T-helper 1 cell treated with Interleukin-12 subunit alpha and Interleukin-12 subunit beta and Interleukin-4 antibody, amounts not matched to agents 30 ng/mL and 1 ng/mL, for 36 hours (primary cell): ENCODE data around the gene IFI30. TPM values are rescaled to one million over a fixed set of nuclear protein-coding genes. Genes with fewer than 3 reads are reported as not detected.

Source experiments
- intact Hi-C: fragments of 100-400 bp; cut with micrococcal nuclease; formaldehyde crosslinking; loops from one replicate; pipeline ENCODE4 v1.15.1; 2024
- total RNA-seq: library from RNA; stranded (reverse); gene quantifications from 2 replicates; pipeline ENCODE4 v1.2.3, GENCODE V29; 2022

The IFI30 gene
- total RNA-seq, 1 donor from 2014 or later = 143 TPM

DNA sequence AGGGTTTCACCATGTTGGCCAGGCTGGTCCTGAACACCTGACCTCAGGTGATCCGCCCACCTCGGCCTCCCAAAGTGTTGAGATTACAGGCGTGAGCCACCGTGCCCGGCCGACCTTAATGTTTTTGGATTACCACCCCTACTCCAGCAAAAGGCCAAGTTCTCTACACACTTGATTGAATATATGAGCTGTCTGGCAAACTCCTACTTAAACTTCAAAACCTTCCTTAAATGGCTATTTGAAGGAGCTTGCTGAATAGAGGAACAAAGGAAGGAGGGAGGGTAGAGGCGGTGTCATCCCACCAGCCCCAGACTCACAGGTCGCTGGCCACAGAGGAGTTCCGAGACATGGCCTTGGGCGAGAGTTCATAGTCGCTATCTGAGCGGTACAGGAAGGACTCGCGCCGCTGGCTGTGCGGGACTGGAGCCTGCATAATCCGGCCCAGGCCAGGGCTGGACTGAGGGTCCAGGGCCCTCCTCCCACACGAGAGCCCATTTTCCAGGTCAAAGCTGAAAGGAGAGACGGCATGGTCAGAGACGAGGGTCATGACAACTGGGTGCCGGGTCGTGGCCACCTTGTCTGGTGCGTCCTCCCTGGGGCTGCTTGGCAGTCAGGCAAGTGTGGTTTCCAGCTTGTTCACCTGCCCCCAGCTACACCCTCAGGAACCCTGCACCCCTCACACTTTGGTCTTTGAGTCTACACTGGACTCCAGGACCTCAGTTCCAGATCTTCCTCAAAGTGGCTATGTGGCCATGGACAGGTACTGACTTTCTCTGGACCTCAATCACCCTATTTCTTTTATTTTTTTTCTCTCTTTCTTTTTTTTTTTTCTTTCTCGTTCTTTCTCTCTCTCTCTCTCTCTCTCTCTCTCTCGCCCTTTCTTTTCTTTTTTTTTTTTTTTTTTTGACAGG, 48.5 kb downstream of the IFI30 start:
- intact Hi-C loops = no loop called here

DNA sequence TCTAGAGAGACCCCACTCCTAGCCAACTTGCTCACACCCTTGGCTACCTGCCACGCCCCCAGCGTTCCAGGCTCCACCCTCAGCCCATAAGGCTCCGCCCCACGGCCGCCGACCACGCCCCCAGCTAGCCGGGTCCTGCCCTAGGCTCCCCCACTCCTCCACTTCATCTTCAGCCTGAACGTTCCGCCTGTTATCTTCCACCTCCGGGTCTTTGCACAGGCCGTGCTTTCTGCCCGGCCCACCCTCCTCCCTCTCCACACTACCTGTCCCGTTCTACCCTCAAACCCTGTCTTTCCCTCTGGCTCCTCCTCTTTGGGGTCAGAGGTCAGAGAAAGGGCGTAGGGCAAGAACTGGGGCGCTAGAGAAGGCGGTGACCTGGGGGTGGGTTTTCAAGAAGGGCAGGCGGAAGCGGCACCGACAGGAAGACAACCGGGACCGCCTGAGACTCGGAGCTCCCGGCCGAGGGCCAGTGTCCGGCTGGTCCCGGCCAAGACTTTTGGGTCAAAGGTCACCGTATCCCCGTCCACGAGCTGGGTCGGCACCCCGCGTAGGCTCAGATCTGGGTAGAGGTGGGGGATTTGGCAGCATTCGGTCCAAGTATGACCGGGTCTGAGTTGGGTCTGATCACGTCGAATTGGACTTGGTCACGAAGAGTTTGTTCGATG, 50.4 kb downstream of the IFI30 start:
- intact Hi-C loops = loop anchor here (1.0 kb wide), 2 partner anchors 20 to 72 kb away; partner anchors contain the start of gene RAB3A

DNA sequence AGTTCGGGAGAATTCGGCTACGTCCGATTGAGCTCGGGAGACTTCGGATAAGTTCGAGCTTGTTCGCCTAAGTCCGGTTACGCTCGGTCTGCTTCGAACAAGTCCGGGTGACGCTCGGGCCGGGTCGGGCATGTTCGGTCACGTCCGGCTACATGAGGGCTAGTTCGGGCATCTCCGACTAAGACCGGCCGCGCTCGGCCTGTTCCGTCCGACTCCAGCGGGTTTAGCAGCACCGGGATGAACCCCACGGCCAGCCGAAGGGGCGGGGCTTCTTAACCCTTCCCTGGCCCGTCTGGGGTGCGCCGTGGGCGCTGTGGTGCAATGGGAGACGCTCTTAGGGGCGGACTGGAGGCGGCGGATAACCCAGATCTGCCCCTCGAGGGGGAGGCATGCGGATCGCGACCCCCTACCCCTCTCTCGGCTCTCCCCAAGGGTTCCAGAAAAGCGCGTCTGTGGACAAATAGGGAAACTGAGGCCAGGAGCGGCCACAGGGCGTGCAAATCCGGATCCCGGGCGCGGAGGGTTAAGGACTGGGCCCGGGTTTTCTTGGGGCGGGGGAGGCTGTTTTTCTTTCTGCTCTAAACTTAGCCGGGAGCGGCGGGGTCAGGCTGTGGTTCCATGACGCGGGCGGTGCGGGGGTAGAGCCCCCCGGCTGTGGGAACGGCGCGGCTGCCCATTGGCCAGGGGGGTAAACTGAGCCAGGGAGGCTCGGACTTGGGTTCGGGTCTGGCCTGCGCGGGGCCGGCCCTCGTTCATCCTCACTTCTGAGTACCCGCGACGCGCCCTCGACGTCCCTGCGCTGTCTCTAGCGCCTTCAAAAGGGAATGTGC, 51.1 kb downstream of the IFI30 start:
- intact Hi-C loops = loop anchor here (1.0 kb wide), 2 partner anchors 20 to 72 kb away; partner anchors contain the start of gene RAB3A

DNA sequence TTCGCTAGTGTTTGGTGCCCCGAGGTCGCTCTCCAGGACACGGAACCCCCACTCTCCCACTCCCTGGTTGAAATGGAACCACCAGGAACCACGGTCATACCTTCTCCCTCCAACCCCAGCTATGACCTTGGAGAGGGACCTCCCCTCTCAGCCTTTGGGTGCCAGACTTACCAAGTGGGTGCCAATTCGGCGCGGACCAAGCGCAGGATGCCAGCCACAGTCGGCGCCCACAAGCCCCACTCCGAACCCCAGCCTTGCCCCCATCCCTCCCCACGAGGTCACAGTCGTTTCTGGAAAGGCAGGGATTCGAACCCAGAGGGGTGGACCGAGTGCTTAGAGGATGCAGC, 51.7 kb downstream of the IFI30 start:
- intact Hi-C loops = no loop called here

DNA sequence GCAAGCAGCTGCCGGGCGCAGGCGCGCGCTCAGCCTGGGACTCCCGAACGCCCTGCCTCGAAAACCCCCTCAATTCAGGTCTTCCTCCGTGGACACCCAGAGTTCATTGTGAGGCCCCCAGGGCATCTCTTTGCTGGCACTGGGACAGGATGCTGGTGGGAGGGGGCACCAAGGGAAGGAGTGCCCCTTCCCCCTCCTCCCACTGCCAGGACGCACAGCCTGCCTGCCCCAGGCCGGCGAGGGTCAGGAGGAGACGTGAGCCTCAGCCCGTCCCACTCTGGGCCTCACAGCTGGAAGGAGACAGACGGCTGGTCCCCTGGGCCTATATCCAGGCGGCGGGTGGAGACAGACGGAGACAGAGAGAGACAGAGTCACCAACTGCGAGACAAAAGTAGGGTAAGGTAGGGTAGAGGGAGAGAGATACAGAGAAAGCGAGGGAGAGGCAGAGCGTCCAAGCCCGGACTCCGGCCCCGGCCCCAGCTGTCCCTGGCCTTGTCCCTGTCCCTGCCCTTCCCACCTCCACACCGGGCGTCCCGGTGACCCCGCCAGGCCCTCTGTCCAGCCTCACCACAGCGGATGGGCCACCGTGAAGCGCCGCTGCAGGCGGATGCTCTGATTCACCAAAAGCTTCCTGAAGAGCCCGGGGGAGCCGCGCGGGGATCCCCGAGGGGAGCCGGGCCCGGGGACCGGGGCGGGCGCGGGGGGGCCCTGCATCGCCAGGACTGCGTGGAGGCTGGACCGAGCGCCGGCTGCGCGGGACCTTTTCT, 52.3 kb downstream of the IFI30 start, which contains the start of gene PDE4C:
TSS of gene PDE4C (minus strand) at position 737 of the 767 bp plus-strand sequence. CDS start at position 714, 23 bp downstream.
- intact Hi-C loops = no loop called here

DNA sequence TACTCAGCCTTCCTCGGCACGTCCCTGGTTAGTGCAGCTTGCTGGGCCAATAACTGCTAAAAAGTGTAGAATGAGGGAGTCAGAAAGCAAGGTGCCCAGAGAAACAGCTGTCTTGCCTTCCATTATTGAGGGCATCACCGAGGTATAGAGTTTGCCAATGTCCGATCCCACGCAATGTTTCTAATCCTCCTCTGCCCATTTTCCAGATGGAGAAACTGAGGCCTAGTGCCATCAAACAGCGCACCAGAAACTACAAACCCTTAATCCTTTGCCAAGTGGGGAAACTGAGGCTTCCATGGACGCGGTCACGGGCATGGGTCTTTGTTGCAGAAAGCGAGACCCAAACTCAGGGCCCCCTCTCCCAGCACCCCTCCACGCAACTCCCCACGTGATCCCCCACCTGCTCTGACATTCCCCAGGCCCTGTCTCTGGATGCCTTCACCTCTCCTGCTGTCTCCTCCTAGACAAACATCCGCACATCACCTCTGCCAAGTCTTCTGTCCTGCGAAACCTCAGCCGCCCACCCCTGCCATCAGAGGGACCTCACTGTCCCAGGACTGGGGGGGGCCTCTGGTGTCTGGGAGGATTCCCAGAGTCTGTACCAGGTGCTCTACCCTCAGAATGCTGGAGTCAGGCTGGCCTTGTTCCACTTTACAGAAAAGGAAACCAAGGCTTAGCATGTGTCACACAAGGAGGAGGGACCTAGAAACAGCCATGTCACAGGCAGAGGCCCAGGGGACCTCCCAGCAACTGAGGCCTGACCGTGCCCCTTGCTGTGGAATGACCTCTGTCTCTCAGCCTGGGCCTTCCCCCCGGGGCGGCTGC, 53.6 kb downstream of the IFI30 start:
- intact Hi-C loops = loop anchor here (1.0 kb wide), 1 partner anchor 25 kb away; no protein-coding TSS in a partner anchor

Other genes starting within 250 kb of the IFI30 start
- gene CCDC124, start 240.8 kb upstream of the IFI30 start, total RNA-seq = 64.3 and 72.2 TPM in 2 replicates
- gene KCNN1, start 206.7 kb upstream of the IFI30 start, total RNA-seq = 0.20 TPM in 1 of 2 replicates, not detected in the other
- 68.1 and 80.2 TPM in 2 replicates for gene ARRDC2, start 165.6 kb upstream of the IFI30 start, total RNA-seq
- 128 and 131 TPM in 2 replicates for gene IL12RB1, start 86.9 kb upstream of the IFI30 start, total RNA-seq
- 38.9 and 39.0 TPM in 2 replicates for gene MAST3, start 76.0 kb upstream of the IFI30 start, total RNA-seq
- 13.0 and 14.6 TPM in 2 replicates for gene PIK3R2, start 20.6 kb upstream of the IFI30 start, total RNA-seq
- 10.3 and 11.9 TPM in 2 replicates for gene MPV17L2, start 19.4 kb downstream of the IFI30 start, total RNA-seq
- 3.6 and 4.8 TPM in 2 replicates for gene RAB3A, start 30.2 kb downstream of the IFI30 start, total RNA-seq
- gene PDE4C, start 52.6 kb downstream of the IFI30 start, total RNA-seq = not detected in 2 replicates
- gene IQCN, start 100.6 kb downstream of the IFI30 start, total RNA-seq = 3.4 and 4.6 TPM in 2 replicates
- 295 and 303 TPM in 2 replicates for gene JUND, start 107.8 kb downstream of the IFI30 start, total RNA-seq
- 120 and 125 TPM in 2 replicates for gene LSM4, start 149.3 kb downstream of the IFI30 start, total RNA-seq
- gene PGPEP1, start 166.8 kb downstream of the IFI30 start, total RNA-seq = 27.6 and 29.2 TPM in 2 replicates
- gene GDF15, start 212.3 kb downstream of the IFI30 start, total RNA-seq = 0.78 TPM in 1 of 2 replicates, not detected in the other
- not detected in 2 replicates for gene LRRC25, start 223.8 kb downstream of the IFI30 start, total RNA-seq
- 138 and 139 TPM in 2 replicates for gene SSBP4, start 245.6 kb downstream of the IFI30 start, total RNA-seq